GM12878 (cell line): Measurements from ENCODE around the gene EID1. TPM values are rescaled to one million over a fixed set of nuclear protein-coding genes. Genes with fewer than 3 reads are reported as not detected.

Experiments
- ATAC-seq: fragments of 200-7000 bp; cut with Tn5 transposase; 3 replicates; pipeline ENCODE4 v1.9.1; 2020; ENCODE audit warnings: mild to moderate bottlenecking, moderate library complexity
- BruUV-seq: library from RNA; stranded (reverse); fragments of 400-500 nt; replicated peaks from 2 replicates; lab custom pipeline; 2021; lab: Mats Ljungman, UMichigan
- CTCF ChIA-PET: fragments of 300-600 bp; sonication (Branson Sonifier 250); formaldehyde crosslinking; extraction: SDS; loops from one replicate; lab custom pipeline; 2021; ENCODE audit warnings: inconsistent platforms; lab: Yijun Ruan, JAX
- POLR2A ChIA-PET: fragments of 350-600 bp; formaldehyde crosslinking; extraction: SDS; loops from one replicate; lab custom pipeline; 2021; ENCODE audit warnings: inconsistent platforms; lab: Charles Lee
- RAD21 ChIA-PET: fragments of 300-600 bp; sonication (Branson Sonifier 250); formaldehyde crosslinking; loops from one replicate; lab custom pipeline; 2023; ENCODE audit warnings: antibody characterized with exemption; ENCODE audit not compliant: unreplicated experiment; lab: Charles Lee
- SMC1A ChIA-PET: fragments of 300-600 bp; sonication (Branson Sonifier 250); formaldehyde crosslinking; loops from one replicate; lab custom pipeline; 2023; ENCODE audit not compliant: unreplicated experiment, uncharacterized antibody; lab: Charles Lee
- DNase-seq: peaks from one replicate; pipeline ENCODE4 v3.0.0-alpha.2; 2011; ENCODE audit warnings: low read depth, low spot score
- FAIRE-seq: peaks from 3 replicates; lab custom pipeline; 2011; peaks lifted over from hg19 to GRCh38; lab: Jason Lieb, UNC
- H2AFZ ChIP-seq: 2 replicates; pipeline ENCODE4 v1.6.0; 2011; ENCODE audit warnings: low read depth, low read length, control low read depth; ENCODE audit not compliant: control insufficient read depth
- H3K27ac ChIP-seq: 2 replicates; pipeline ENCODE4 v1.5.1; 2011; ENCODE audit warnings: control low read depth; ENCODE audit not compliant: control insufficient read depth, insufficient read depth
- H3K27me3 ChIP-seq, 2 experiments: replicated peaks in 1 of 2; 2 replicates each; pipeline versions ENCODE4 v1.6.0 to v1.6.1; 2011; ENCODE audit warnings: low read length in 1 of 2; ENCODE audit not compliant: control insufficient read depth in 2 of 2, insufficient read depth in 2 of 2
- H3K36me3 ChIP-seq, 2 experiments: 2 replicates each; pipeline ENCODE4 v1.5.1; 2011; ENCODE audit warnings: low read length in 1 of 2; ENCODE audit not compliant: control insufficient read depth in 2 of 2, insufficient read depth in 2 of 2
- H3K4me1 ChIP-seq: 2 replicates; pipeline ENCODE4 v1.6.1; 2011; ENCODE audit warnings: mild to moderate bottlenecking, low read length, moderate library complexity, mixed read lengths; ENCODE audit not compliant: control insufficient read depth, insufficient read depth
- H3K4me2 ChIP-seq: 2 replicates; pipeline ENCODE4 v1.6.0; 2011; ENCODE audit warnings: control low read depth; ENCODE audit not compliant: control insufficient read depth, insufficient read depth
- H3K4me3 ChIP-seq: fragments of 200-600 bp; sonication (generic); 2 replicates; pipeline ENCODE4 v1.5.1; 2016
- H3K79me2 ChIP-seq: 2 replicates; pipeline ENCODE4 v1.6.0; 2011; ENCODE audit warnings: low read length; ENCODE audit not compliant: control insufficient read depth, insufficient read depth
- H3K9ac ChIP-seq: 2 replicates; pipeline ENCODE4 v1.8.0; 2011; ENCODE audit warnings: low read length, control low read depth, mixed read lengths; ENCODE audit not compliant: control insufficient read depth, insufficient read depth
- H3K9me3 ChIP-seq: replicated peaks from 3 replicates; pipeline ENCODE4 v1.5.1; 2011; ENCODE audit warnings: mild to moderate bottlenecking, low read length; ENCODE audit not compliant: control insufficient read depth, insufficient read depth
- H4K20me1 ChIP-seq: 2 replicates; pipeline ENCODE4 v1.6.0; 2011; ENCODE audit not compliant: control insufficient read depth, insufficient read depth
- ASH2L ChIP-seq: fragments of 300-600, 200-600 bp; sonication (generic); IDR thresholded peaks from 2 replicates; pipeline ENCODE4 v1.6.1; 2017; ENCODE audit warnings: low read depth, mild to moderate bottlenecking, borderline replicate concordance
- CBX3 ChIP-seq: fragments of 200-600 bp; sonication (generic); IDR thresholded peaks from 2 replicates; pipeline ENCODE4 v1.6.1; 2016; ENCODE audit warnings: low read depth, borderline replicate concordance
- CREB1 ChIP-seq: IDR thresholded peaks from 2 replicates; pipeline ENCODE4 v1.6.1; 2012; ENCODE audit warnings: low read depth, mild to moderate bottlenecking, inconsistent platforms
- GABPA ChIP-seq: IDR thresholded peaks from 2 replicates; pipeline ENCODE4 v1.6.1; 2014; ENCODE audit warnings: antibody characterized with exemption, low read depth, mild to moderate bottlenecking, inconsistent platforms
- HDAC6 ChIP-seq: fragments of 200-600 bp; sonication (generic); IDR thresholded peaks from one replicate; pipeline ENCODE4 v1.8.0; 2017; ENCODE audit warnings: antibody characterized with exemption; ENCODE audit not compliant: unreplicated experiment
- IKZF2 ChIP-seq, 2 experiments: fragments of 450-650 bp; IDR thresholded peaks; 2 replicates each; pipeline ENCODE4 v1.6.1; 2017; ENCODE audit warnings: mild to moderate bottlenecking in 2 of 2, moderate library complexity in 2 of 2
- MXI1 ChIP-seq: fragments of 150-350 bp; IDR thresholded peaks from 2 replicates; pipeline ENCODE4 v1.6.1; 2011; ENCODE audit warnings: low read depth, mild to moderate bottlenecking, inconsistent platforms, low read length, improper control_type of control experiment
- ZNF207 ChIP-seq: fragments of 450-650 bp; IDR thresholded peaks from 2 replicates; pipeline ENCODE4 v1.6.1; 2014; ENCODE audit warnings: antibody characterized with exemption, mild to moderate bottlenecking, borderline replicate concordance
- ZNF622 ChIP-seq: fragments of 450-650 bp; IDR thresholded peaks from 2 replicates; pipeline ENCODE4 v1.6.1; 2017; ENCODE audit warnings: mild to moderate bottlenecking, inconsistent platforms
- WGBS: methylation state at CpG from one replicate; pipeline ENCODE4 v1.1.6; 2016; ENCODE audit warnings: low lambda C conversion rate; ENCODE audit not compliant: insufficient replicate concordance, insufficient coverage; ENCODE audit errors: missing lambda C conversion rate; 5-methylcytosine and 5-hydroxymethylcytosine counted together
- in situ Hi-C: fragments of 300-500 bp; cut with MboI; formaldehyde crosslinking; loops from 9 replicates; pipeline ENCODE4 v1.14.3; 2018; ENCODE audit warnings: mixed read lengths
- intact Hi-C: fragments of 100-400 bp; cut with micrococcal nuclease; formaldehyde crosslinking; loops from one replicate; pipeline ENCODE4 v1.14.2; 2022; ENCODE audit not compliant: unreplicated experiment
- polyA plus RNA-seq, 11 experiments: library from polyadenylated mRNA; depleted of rRNA in 4 of 11; unstranded in 6 of 11; stranded (reverse) in 5 of 11; fragments of >200 nt; fragmentation: Nextera tagmentation in 4 of 11; fragmentation: Illumina TruSeq in 1 of 11; extraction: Ambion mirVana in 4 of 11; extraction: Trizol in 1 of 11; gene quantifications; 1 replicate in 1 of 11; 2 replicates in 10 of 11; pipeline versions ENCODE4 v1.2.1 to v1.2.3, GENCODE V29; 2011 to 2016; ENCODE audit warnings: inconsistent platforms in 2 of 11, missing spikeins in 2 of 11, low read depth in 1 of 11
- total RNA-seq, 4 experiments: library from RNA; depleted of rRNA in 3 of 4; stranded (reverse); fragments of >200 nt in 3 of 4; fragmentation: Illumina TruSeq in 1 of 4; extraction: Trizol in 1 of 4; gene quantifications; 2 replicates each; pipeline versions ENCODE4 v1.2.1 to v1.2.3, GENCODE V29; 2013 to 2021
- TF ChIP-seq, protein P1 (sequence below): fragments of 450-650 bp; IDR thresholded peaks from 2 replicates; pipeline ENCODE4 v1.6.1; 2016; ENCODE audit warnings: mild to moderate bottlenecking

The EID1 gene
- total and polyA plus RNA-seq, 10 of the 15 experiments (the other 5 are each of a cell fraction or from before 2014, with no cell fraction given) = 45.6 to 210 (median 124) TPM

DNA sequence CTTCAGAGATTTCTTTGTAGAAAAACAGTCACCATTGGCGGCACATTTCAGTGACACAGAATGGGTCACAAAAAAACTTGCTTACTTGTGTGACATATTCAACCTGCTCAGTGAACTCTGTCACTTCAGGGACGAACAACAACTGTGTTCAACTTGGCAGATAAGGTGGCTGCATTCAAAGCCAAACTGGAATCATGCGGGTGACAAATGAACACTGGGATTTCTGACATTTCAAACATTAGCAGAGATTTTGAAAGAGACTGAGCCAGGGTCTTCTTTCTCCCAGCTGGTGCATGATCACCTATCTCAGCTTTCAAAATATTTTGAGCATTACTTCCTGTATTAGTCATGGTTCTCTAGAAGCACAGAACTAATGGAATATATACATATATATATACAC lies 1.9 kb upstream of the EID1 start:
- no peaks in the 10 kb centered on the region for H3K27me3 ChIP-seq
- ChIA-PET CTCF (no interaction called here), SMC1A (interaction anchor here (0.7 to 7.1 kb wide), 2 partner anchors 13 to 90 kb away, joined by 3 to 55 read pairs; partner anchors contain the start of gene SHC4), POLR2A (interaction anchor here (0.7 kb wide), 1 partner anchor 9 kb away, joined by 3 read pairs; no protein-coding TSS in a partner anchor)
- no peak overlapping the region for H3K4me3 ChIP-seq
- no peak overlapping the region for H3K27ac ChIP-seq
- in situ Hi-C loops = loop anchor here (10.0 kb wide), 1 partner anchor 749 kb away; the partner anchor contains the start of genes DTWD1 and FAM227B
- H3K9ac ChIP-seq = no peak overlapping the region
- intact Hi-C loops = no loop called here
- no peak for FAIRE-seq
- H3K4me2 ChIP-seq = no peak overlapping the region
- peaks cover 4% of the 10 kb centered on the region for H3K4me1 ChIP-seq
- no peak for TF ChIP-seq ZNF622
- TF ChIP-seq ZNF207 = no peak
- no peak for TF ChIP-seq IKZF2 (IDR thresholded peaks at IDR 0.05)
- no peak for TF ChIP-seq ASH2L
- TF ChIP-seq CBX3 = no peak
- TF ChIP-seq GABPA = no peak
- TF ChIP-seq, protein P1, sequence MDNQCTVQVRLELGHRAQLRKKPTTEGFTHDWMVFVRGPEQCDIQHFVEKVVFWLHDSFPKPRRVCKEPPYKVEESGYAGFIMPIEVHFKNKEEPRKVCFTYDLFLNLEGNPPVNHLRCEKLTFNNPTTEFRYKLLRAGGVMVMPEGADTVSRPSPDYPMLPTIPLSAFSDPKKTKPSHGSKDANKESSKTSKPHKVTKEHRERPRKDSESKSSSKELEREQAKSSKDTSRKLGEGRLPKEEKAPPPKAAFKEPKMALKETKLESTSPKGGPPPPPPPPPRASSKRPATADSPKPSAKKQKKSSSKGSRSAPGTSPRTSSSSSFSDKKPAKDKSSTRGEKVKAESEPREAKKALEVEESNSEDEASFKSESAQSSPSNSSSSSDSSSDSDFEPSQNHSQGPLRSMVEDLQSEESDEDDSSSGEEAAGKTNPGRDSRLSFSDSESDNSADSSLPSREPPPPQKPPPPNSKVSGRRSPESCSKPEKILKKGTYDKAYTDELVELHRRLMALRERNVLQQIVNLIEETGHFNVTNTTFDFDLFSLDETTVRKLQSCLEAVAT = no peak
- TF ChIP-seq MXI1 = no peak
- TF ChIP-seq CREB1 = no peak
- no peak for TF ChIP-seq HDAC6
- TF ChIP-seq, all 136 proteins: peak for 0
- 79% methylated on average over 3 of the region's 3 CpGs for WGBS
- RAD21 ChIA-PET = interaction anchor here (2.0 to 3.0 kb wide), 2 partner anchors 88 to 100 kb away, joined by 5 to 25 read pairs; partner anchors contain the start of gene SHC4
- H3K9me3 ChIP-seq = no peaks in the 10 kb centered on the region
- no TSS peak for BruUV-seq
- no peaks in the 10 kb centered on the region for H3K36me3 ChIP-seq
- DNase-seq = no peak
- H2AFZ ChIP-seq = no peak overlapping the region
- ATAC-seq = no peak
- no peaks in the 10 kb centered on the region; the same call in 1 of the 2 replicates for H4K20me1 ChIP-seq
- peaks cover 26% of the 10 kb centered on the region for H3K79me2 ChIP-seq
